GM18508 (cell line): ENCODE results near the gene PHKA1.
"Not testable (repeated sequence)": the region's sequence is repeated elsewhere in the genome, so short reads cannot be mapped to it uniquely, and the experiment has no call there.

Source experiments
- ATAC-seq: cut with Tn5 transposase; IDR thresholded peaks from one replicate; pipeline ENCODE4 v1.9.1; 2021; ENCODE audit warnings: moderate number of reproducible peaks; ENCODE audit not compliant: insufficient read depth, unreplicated experiment

The PHKA1 gene

GRCh38 chrX:72713599-72714477, at the start of gene PHKA1:
TSS of gene PHKA1 (minus strand) at chrX:72714306. CDS start at chrX:72713880, 426 bp downstream.
- ATAC-seq, result not testable (repeated sequence)

- not testable (repeated sequence) for ATAC-seq
Observed at GRCh38 chrX:72760454-72760853, 46.3 kb upstream of the PHKA1 start.

GRCh38 chrX:72748545-72748944, 34.4 kb upstream of the PHKA1 start:
- ATAC-seq, result not testable (repeated sequence)

- not testable (repeated sequence) for ATAC-seq
Observed at GRCh38 chrX:72745546-72745945, 31.4 kb upstream of the PHKA1 start.

GRCh38 chrX:72735561-72735960, 21.5 kb upstream of the PHKA1 start:
- ATAC-seq, result no peak

GRCh38 chrX:72733636-72734035, 19.5 kb upstream of the PHKA1 start:
- not testable (repeated sequence) for ATAC-seq

- ATAC-seq, result no peak
Observed at GRCh38 chrX:72727846-72728245, 13.7 kb upstream of the PHKA1 start.

GRCh38 chrX:72716766-72717165, 2.7 kb upstream of the PHKA1 start:
- ATAC-seq, result no peak

- no peak for ATAC-seq
Observed at GRCh38 chrX:72715546-72715945, 1.4 kb upstream of the PHKA1 start.

GRCh38 chrX:72714478-72714916, 391 bp upstream of the PHKA1 start:
- no peak for ATAC-seq

GRCh38 chrX:72713130-72713529, 976 bp downstream of the PHKA1 start:
- ATAC-seq, result no peak

- ATAC-seq, result no peak
Observed at GRCh38 chrX:72712094-72712755, 1.9 kb downstream of the PHKA1 start.

- no peak for ATAC-seq
Observed at GRCh38 chrX:72705814-72706213, 8.3 kb downstream of the PHKA1 start.

GRCh38 chrX:72705111-72705510, 9.0 kb downstream of the PHKA1 start:
- no peak for ATAC-seq

- no peak for ATAC-seq
Observed at GRCh38 chrX:72694170-72694569, 19.9 kb downstream of the PHKA1 start.

GRCh38 chrX:72693477-72693876, 20.6 kb downstream of the PHKA1 start:
- no peak for ATAC-seq

GRCh38 chrX:72687396-72687795, 26.7 kb downstream of the PHKA1 start:
- no peak for ATAC-seq

- no peak for ATAC-seq
Observed at GRCh38 chrX:72685810-72686456, 28.2 kb downstream of the PHKA1 start.

- ATAC-seq, result no peak
Observed at GRCh38 chrX:72685018-72685417, 29.1 kb downstream of the PHKA1 start.

- ATAC-seq, result no peak
Observed at GRCh38 chrX:72683631-72684030, 30.5 kb downstream of the PHKA1 start.

- no peak for ATAC-seq
Observed at GRCh38 chrX:72676465-72676864, 37.6 kb downstream of the PHKA1 start.
